NCI-H2227 treated with DMSO at 0.1 percent for 48 hours (cell line): ENCODE measurements around the gene ZNF124.

ENCODE experiments used
- DNase-seq: peaks from one replicate; lab custom pipeline; 2025; lab: John Stamatoyannopoulos, UW

ZNF124 gene

GRCh38 chr1:247111700-247112478, 59.9 kb downstream of the ZNF124 start:
- DNase-seq = peak; percentile 20

GRCh38 chr1:247111259-247111699, 60.5 kb downstream of the ZNF124 start:
- DNase-seq = no peak

DNA sequence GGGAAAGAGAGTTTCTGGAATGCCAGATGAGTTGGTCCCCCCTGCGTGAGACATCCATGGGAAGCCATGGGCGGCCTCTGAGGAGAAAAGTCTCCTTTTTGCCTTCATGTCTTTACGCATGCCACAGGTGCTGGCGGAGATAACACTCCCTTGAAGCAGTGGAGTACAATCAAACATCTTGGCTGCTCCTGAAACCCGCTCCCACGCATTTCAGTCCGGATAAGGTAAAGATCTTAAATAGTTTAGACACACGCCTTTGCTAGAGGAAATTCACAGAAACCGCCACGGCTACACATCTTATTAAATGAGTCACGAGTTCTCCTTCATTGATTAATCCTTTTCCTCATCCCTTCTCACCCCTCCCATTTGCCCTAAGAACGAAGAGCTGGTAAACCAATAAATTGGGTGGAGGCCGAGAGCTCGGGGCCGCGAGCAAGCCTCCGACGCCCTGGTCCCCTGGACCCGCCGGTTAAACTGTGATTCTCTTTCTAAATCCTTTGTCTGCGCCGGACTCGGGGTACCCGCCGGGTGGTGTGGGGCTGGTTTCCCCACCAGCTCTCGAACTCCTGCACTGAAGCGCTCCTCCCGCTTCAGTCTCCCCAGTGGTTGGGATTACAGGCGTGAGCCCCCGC, 61.1 kb downstream of the ZNF124 start:
- no peak for DNase-seq

DNA sequence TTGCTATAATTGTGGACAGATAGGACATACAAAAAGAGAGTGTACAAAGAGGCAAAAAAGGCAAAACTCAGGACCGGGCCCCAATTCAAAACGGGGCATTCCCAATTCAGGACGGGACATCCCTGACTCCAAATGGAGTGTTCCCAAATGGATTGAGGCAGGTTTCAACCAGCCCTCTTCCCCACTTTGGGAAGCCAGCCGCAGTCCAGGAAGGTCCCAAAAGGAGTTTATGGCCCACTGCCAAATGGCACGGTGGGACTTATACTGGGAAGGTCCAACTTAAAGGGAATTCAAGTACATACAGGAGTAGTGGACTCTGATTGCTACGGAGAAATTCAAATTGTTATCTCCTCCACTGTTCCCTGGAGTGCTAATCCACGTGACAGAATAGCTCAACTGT, 64.1 kb downstream of the ZNF124 start:
- DNase-seq = no peak

DNA sequence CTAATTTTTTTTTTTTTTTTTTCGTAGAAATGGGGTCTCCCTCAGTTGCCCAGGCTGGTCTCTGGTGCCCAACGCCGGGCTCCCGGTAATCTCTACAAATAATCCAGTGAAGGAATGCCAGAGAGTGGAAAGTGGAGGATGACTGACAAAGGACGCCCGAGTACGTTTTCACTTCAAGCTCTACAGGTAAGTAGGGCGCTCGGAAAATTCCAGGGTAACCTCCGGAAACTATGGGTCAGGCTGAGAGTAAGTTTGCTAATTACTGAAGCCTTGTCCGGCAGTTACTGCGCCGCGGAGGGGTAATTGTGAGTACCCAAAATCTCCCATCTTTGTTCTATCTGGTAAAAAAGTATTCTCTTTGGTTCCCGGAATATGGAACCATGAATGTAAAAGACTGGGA, 65.9 kb downstream of the ZNF124 start:
- no peak for DNase-seq
